ENCODE results near the gene CRY2.

DNA sequence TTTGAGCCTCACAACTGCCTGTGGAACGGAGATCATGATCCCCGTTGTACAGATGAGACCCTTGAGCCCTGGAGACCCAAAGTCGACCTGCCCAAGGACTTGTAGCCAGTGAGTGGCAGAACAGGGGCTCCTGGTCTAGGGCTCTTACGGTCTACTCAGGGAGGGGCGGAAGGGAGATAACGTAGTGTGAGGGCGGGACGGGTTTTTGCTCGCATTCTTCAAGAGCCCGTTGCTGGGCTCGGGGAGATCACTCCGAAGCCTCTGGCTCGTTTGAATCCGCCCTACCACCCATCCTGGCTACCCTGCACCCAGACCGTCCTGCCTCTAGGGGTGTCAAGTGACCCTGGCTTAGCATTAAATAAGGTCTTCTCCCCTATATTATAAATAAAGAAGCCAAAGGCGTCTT lies 639 bp downstream of the CRY2 start:
- TF ChIP-seq CTCF (optimal IDR thresholded peaks at IDR 0.05 in 1 of 3, IDR thresholded peaks at IDR 0.05 in 1 of 3, conservative IDR thresholded peaks at IDR 0.05 in 1 of 3; ENCODE audit: extremely low read depth in 1 of 3, insufficient read depth in 2 of 3, low read length in 3 of 3) (peak; percentile 5 to 22 (median 16)), EZH2 (IDR thresholded peaks at IDR 0.05; ENCODE audit: low read length) (no peak)
